Activated CD4-positive, CD25-positive, alpha-beta regulatory T cell treated with anti-CD3 and anti-CD28 coated beads, Interleukin-2, amount 50 U/mL, for 72 hours (primary cell): Measurements from ENCODE around the gene OR4K1.
"Not testable (repeated sequence)": the region's sequence is repeated elsewhere in the genome, so short reads cannot be mapped to it uniquely, and the experiment has no call there.

Source experiments
- DNase-seq: peaks from one replicate; pipeline ENCODE4 v3.0.0; 2021

Gene OR4K1

GRCh38 chr14:19930617-19931016 is at the start of gene OR4K1:
OR4K1 (plus strand) TSS chr14:19930917; CDS start chr14:19935667, 4,750 bp downstream.
- DNase-seq, result no peak

- no peak for DNase-seq
Measured at GRCh38 chr14:19895282-19895681, 35.4 kb upstream of the OR4K1 start.

GRCh38 chr14:19900999-19901398 is 29.7 kb upstream of the OR4K1 start:
- no peak for DNase-seq

GRCh38 chr14:19902409-19902808 is 28.3 kb upstream of the OR4K1 start:
- DNase-seq, result no peak

- DNase-seq, result no peak
Measured at GRCh38 chr14:19906665-19907064, 24.1 kb upstream of the OR4K1 start.

- no peak for DNase-seq
Measured at GRCh38 chr14:19911114-19911513, 19.6 kb upstream of the OR4K1 start.

- no peak for DNase-seq
Measured at GRCh38 chr14:19917243-19917642, 13.5 kb upstream of the OR4K1 start.

GRCh38 chr14:19917955-19918518 is 12.7 kb upstream of the OR4K1 start:
- DNase-seq, result no peak

GRCh38 chr14:19918553-19919264 is 12.0 kb upstream of the OR4K1 start:
- DNase-seq, result no peak

GRCh38 chr14:19920021-19920657 is 10.6 kb upstream of the OR4K1 start, which contains the start of gene OR4K5:
OR4K5 (plus strand) TSS chr14:19920607; CDS start chr14:19920607, 0 bp downstream.
- DNase-seq, result no peak

- DNase-seq, result no peak
Measured at GRCh38 chr14:19941668-19942067, 11.0 kb downstream of the OR4K1 start.

- no peak for DNase-seq
Measured at GRCh38 chr14:19947413-19948090, 16.8 kb downstream of the OR4K1 start.

GRCh38 chr14:19949218-19949617 is 18.5 kb downstream of the OR4K1 start:
- DNase-seq, result no peak

- not testable (repeated sequence) for DNase-seq
Measured at GRCh38 chr14:19969735-19970134, 39.0 kb downstream of the OR4K1 start.

- DNase-seq, result no peak
Measured at GRCh38 chr14:19974844-19975243, 44.1 kb downstream of the OR4K1 start.

GRCh38 chr14:19975291-19975690 is 44.6 kb downstream of the OR4K1 start, which contains the start of gene OR4K15:
OR4K15 (plus strand) TSS chr14:19975591; CDS start chr14:19975591, 0 bp downstream.
- no peak for DNase-seq
